Ureter (tissue), 1 donor: ENCODE results near the gene LRRC8B. TPM values are rescaled to one million over a fixed set of nuclear protein-coding genes. Genes with fewer than 3 reads are reported as not detected.
"Not testable (repeated sequence)": the region's sequence is repeated elsewhere in the genome, so short reads cannot be mapped to it uniquely, and the experiment has no call there.

ENCODE experiments used
- DNase-seq: peaks from one replicate; pipeline ENCODE4 v3.0.0-alpha.2; 2020; ENCODE audit warnings: low spot score
- total RNA-seq: library from RNA; stranded (reverse); gene quantifications from one replicate; pipeline ENCODE4 v1.2.4, GENCODE V29; 2023
- donor health status: DM: yes; HTN: yes; CAD: no.

LRRC8B gene
- total RNA-seq, 1 donor from 2014 or later, result 14.4 TPM

GRCh38 chr1:89608319-89608983, 83.8 kb downstream of the LRRC8B start:
- no peak for DNase-seq

- DNase-seq, result no peak
Observed at GRCh38 chr1:89608984-89609725, 84.5 kb downstream of the LRRC8B start.

- DNase-seq, result no peak
Observed at GRCh38 chr1:89609781-89610456, 85.3 kb downstream of the LRRC8B start.

- no peak for DNase-seq
Observed at GRCh38 chr1:89610457-89611011, 85.9 kb downstream of the LRRC8B start.

GRCh38 chr1:89611721-89612120, 87.1 kb downstream of the LRRC8B start:
- no peak for DNase-seq

- DNase-seq, result no peak
Observed at GRCh38 chr1:89613928-89614327, 89.3 kb downstream of the LRRC8B start.

- DNase-seq, result no peak
Observed at GRCh38 chr1:89615676-89616598, 91.3 kb downstream of the LRRC8B start.

- no peak for DNase-seq
Observed at GRCh38 chr1:89616844-89617627, 92.4 kb downstream of the LRRC8B start.

GRCh38 chr1:89620664-89621063, 96.0 kb downstream of the LRRC8B start:
- no peak for DNase-seq

- DNase-seq, result no peak
Observed at GRCh38 chr1:89622895-89623294, 98.3 kb downstream of the LRRC8B start.

GRCh38 chr1:89624314-89624713, 99.7 kb downstream of the LRRC8B start:
- no peak for DNase-seq

GRCh38 chr1:89624715-89625323, 100.2 kb downstream of the LRRC8B start:
- DNase-seq, result no peak

GRCh38 chr1:89627596-89627962, 103.0 kb downstream of the LRRC8B start:
- DNase-seq, result no peak

- no peak for DNase-seq
Observed at GRCh38 chr1:89629146-89629545, 104.5 kb downstream of the LRRC8B start.

GRCh38 chr1:89629600-89629999, 105.0 kb downstream of the LRRC8B start:
- not testable (repeated sequence) for DNase-seq

GRCh38 chr1:89630048-89630447, 105.4 kb downstream of the LRRC8B start:
- no peak for DNase-seq

GRCh38 chr1:89631816-89632656, 107.4 kb downstream of the LRRC8B start:
- no peak for DNase-seq

- peak; percentile 79 for DNase-seq
Observed at GRCh38 chr1:89632657-89633247, 108.1 kb downstream of the LRRC8B start, which contains the start of gene LRRC8C. TSS of gene LRRC8C (plus strand) at chr1:89633120. CDS start at chr1:89686474, 53,354 bp downstream.
